Right lung (tissue), 5 donors: ENCODE results near the gene PUM1. TPM values are rescaled to one million over a fixed set of nuclear protein-coding genes. Genes with fewer than 3 reads are reported as not detected.

ENCODE experiments used
- DNase-seq, 2 donors: peaks; one replicate each; pipeline ENCODE4 v3.0.0-alpha.2; 2013
- polyA plus RNA-seq, 5 donors: library from polyadenylated mRNA; unstranded; fragments of 120-200 nt; gene quantifications; one replicate each; pipeline versions ENCODE4 v1.2.1 to v1.2.3, GENCODE V29; 2013; ENCODE audit warnings: inconsistent platforms in 1 of 5, low replicate concordance in 1 of 5; ENCODE audit not compliant: insufficient read length in 5 of 5, insufficient read depth in 1 of 5

The PUM1 gene
- polyA plus RNA-seq, 5 donors, result 69.6 to 122 (median 114) TPM

- DNase-seq, result no peak
Observed at GRCh38 chr1:30895944-30896660, 169.4 kb downstream of the PUM1 start.

DNA sequence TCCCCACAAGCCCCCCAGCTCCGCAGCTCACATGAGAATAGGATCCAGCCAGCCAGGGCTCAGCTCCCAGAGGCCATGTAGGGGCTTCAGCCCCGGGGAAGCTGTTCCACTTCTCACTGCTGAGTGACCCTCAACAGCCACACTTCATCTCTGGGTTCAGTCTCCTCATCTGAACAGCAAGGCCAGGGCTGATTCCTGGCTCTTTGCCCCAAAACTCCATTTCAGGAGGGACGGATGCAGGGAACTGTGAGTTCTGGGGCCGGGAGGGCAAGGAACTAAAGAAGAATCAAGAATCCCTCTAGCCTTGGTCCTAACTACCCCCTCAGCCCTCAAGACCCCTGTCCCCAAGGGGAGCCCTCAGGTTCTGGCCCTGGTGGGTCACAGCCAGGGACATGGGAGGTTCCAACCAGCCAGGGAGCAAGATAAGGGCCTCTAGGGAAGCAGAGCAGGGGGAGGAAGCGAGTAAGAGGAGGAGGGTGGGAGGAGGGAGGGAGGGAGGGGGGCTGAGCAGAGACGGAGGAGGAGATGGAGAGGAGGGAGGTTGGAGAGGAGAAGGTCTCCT, 170.1 kb downstream of the PUM1 start:
- no peak for DNase-seq

DNA sequence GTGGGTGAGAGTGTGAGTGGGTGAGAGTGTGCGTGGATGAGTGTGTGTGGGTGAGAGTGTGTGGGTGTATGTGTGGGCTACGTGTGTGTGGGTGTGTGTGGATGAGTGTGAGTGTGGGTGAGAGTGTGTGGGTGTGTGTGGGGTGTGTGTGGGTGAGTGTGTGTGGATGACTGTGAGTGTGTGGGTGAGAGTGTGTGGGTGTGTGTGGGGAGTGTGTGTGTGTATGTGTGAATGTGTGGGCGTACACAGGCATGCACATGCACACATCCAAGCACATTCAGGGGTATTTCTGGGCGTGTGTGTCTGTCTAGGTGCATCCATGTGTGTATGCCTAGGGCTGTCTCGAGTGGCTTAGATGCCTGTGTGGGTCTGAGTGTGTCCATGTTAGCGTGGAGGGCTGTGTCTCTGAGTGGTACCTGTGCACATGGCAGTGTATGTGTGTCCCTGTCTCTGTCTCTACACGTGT, 171.0 kb downstream of the PUM1 start:
- no peak for DNase-seq

GRCh38 chr1:30893776-30894507, 171.6 kb downstream of the PUM1 start:
- no peak for DNase-seq

- no peak for DNase-seq
Observed at GRCh38 chr1:30892671-30893073, 172.8 kb downstream of the PUM1 start.

- DNase-seq, result no peak
Observed at GRCh38 chr1:30891227-30891552, 174.3 kb downstream of the PUM1 start.

DNA sequence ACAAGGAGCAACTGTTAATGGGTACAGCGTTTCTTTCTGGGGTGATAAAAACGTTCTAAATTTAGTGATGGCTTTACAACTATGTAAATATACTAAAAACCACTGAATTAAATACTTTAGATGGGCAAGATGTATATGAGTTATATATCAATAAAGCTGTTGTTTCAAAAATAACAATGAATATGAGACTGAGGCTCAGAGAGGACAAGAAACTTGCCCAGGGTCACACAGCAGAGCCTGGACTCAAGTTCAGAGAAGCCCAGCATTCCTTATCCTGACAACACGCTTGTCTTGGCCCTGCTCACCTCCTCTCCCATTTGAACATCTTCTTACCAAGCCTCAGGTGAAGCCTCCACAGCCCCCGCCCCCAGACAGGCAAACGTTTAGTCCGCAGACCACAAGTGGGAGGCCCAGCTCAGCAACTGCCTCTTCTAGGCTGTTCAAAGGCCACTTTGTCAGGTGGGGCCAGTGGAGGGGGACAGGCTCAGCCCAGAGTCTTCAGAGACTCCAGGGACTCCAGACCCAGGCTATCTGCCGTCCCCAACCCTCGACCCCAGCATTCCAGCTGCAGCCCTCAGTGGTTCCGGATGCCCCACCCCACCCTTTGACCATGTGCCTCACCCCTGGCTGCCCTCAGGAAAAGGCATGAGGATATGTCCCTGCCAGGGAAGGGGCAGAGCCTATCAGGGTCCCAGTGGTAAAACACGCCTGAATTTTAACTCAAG, 174.9 kb downstream of the PUM1 start:
- no peak for DNase-seq

- no peak for DNase-seq
Observed at GRCh38 chr1:30889511-30889910, 176.0 kb downstream of the PUM1 start.

DNA sequence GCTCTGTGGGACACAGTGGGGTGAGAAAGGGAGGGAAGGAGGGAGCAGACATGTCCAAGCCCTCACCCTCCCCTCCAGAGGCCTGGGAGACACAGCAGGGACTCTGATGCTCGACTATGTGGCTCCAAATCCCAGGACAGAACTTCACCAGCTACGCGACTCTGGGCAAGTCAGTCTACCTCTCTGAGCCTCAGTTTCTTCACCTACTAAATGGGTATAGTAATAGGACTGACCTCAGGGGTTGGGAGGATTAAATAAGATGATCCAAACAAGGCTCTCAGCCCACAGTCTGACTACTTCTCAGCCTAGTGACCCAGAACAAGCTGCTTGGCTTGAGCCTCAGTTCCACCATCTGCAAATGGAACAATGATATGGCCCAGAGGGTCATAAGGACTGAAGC, 176.5 kb downstream of the PUM1 start:
- DNase-seq, result no peak

DNA sequence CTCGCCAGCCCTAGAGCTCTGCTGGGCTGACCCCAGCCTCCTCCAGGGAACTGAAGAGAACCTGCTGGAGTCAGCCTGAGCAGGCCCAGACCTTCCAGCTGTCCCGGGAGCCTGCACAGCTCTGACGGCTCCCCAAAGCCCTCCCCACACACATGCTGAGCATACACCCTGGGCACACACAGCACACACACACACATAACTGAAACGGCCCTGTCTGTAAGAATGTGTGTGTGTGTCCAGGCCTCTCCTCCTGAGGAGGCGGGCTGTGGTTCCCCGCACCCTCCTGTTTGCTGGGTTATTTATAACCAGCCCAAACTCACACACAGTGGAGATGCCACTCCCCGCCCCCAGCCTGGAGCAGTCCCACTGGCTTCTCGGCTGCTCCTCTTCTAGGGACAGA, 177.1 kb downstream of the PUM1 start:
- DNase-seq, result no peak

GRCh38 chr1:30887485-30888315, 177.8 kb downstream of the PUM1 start:
- no peak for DNase-seq

DNA sequence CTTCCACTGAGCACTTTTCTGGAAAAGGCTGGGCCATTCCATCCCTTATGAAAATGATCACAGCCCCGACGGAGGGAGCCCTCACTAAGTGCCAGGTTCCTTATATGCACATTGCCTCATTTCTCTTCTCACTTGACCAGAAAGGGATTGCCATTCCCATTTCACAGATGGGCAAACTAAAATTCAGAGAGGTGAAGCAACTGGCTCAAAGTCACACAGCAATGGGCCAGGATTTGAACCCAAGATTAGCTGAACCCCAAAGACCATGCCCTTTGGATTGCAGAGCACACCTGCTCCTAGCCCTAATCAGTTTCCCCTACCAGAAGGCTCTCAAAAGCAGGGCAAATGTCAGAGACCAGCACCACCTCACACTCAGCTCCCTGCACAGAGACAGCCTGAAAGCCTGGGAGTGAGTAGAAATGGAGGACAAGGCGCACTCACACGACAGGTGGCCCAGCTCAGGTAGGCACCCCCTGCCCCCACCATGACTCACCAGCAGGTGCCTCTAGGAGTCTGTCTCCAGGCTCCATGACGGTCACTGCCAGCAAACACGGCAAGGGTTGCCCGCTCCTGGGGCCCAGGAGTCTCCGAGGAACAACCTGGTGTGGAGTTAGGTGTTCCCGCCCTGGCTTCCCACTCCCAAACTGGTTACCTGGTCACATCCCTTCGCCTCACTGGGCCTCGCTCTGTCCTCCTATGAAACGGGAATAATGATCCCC, 178.6 kb downstream of the PUM1 start:
- no peak for DNase-seq

GRCh38 chr1:30885570-30886522, 179.7 kb downstream of the PUM1 start:
- no peak for DNase-seq

- no peak for DNase-seq
Observed at GRCh38 chr1:30884723-30885122, 180.8 kb downstream of the PUM1 start.

GRCh38 chr1:30883389-30884172, 181.9 kb downstream of the PUM1 start:
- no peak for DNase-seq

DNA sequence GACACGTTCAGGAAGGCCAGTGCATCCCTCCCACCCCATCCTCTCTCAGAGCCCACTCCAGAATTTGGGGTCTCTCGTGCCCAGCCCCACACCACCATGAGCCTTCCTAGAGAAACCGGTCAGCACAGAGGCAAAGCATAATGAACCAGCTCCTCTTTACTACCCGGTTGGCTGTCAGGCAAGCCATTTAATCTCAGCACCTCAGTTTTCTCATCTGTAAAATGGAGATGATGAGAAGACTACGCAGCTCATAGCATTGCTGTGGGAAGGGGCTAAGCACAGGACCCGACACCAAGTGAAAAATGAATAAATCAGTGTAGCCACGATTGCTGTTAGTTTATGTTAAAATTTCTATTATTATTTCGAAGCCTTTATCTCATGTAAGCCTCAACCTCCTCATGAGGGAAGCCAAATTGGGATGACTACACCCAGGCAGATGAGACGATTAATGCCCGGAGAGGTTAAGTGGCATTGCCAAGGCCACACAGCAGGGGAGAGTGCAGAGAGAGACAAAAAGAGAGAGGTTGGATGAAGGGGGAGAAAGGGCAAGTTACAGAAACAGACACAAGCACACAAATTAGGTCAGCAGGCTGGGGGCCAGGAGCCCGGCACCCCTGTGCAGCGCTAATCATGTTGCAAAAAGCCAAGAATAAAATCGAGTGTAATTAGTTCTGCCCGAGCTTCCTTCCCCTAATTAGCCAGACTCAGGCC, 182.7 kb downstream of the PUM1 start:
- no peak for DNase-seq
